GM12801 (cell line): ENCODE results near the gene USP32.

Experiments
- CTCF ChIP-seq: IDR thresholded peaks from one replicate; pipeline ENCODE4 v1.5.1; 2011; ENCODE audit warnings: control low read depth; ENCODE audit not compliant: insufficient read length; ENCODE audit errors: extremely low read depth

Gene USP32

GRCh38 chr17:60280673-60281072 lies 111.3 kb downstream of the USP32 start:
- TF ChIP-seq CTCF, result no peak

GRCh38 chr17:60278237-60278636 lies 113.7 kb downstream of the USP32 start:
- no peak for TF ChIP-seq CTCF

GRCh38 chr17:60277258-60277657 lies 114.7 kb downstream of the USP32 start:
- no peak for TF ChIP-seq CTCF

GRCh38 chr17:60269417-60269816 lies 122.5 kb downstream of the USP32 start:
- TF ChIP-seq CTCF, result no peak

GRCh38 chr17:60260540-60260939 lies 131.4 kb downstream of the USP32 start:
- TF ChIP-seq CTCF, result no peak

- TF ChIP-seq CTCF, result no peak
These were observed 133.6 kb downstream of the USP32 start for GRCh38 chr17:60258313-60258712.

- TF ChIP-seq CTCF, result no peak
These were observed 135.8 kb downstream of the USP32 start for GRCh38 chr17:60256174-60256573.

GRCh38 chr17:60253048-60253447 lies 138.9 kb downstream of the USP32 start:
- no peak for TF ChIP-seq CTCF
